PFSK-1 (cell line): ENCODE results near the gene BRPF3.

Experiments
- FOXP2 ChIP-seq: optimal IDR thresholded peaks from 2 replicates; pipeline ENCODE3; 2011; ENCODE audit warnings: borderline replicate concordance, control low read depth, inconsistent platforms; ENCODE audit not compliant: insufficient read depth; ENCODE audit errors: extremely low read length, extremely low read depth
- POLR2AphosphoS5 ChIP-seq: IDR thresholded peaks from 2 replicates; pipeline ENCODE4 v1.6.1; 2012; ENCODE audit warnings: low read depth, mild to moderate bottlenecking, control low read depth, low read length, moderate library complexity
- REST ChIP-seq, 2 experiments: IDR thresholded peaks; 2 replicates each; pipeline versions ENCODE4 v1.6.1 to v1.8.0; 2011 to 2012; ENCODE audit warnings: low read depth in 2 of 2, low read length in 2 of 2, control low read depth in 1 of 2, inconsistent platforms in 1 of 2, mild to moderate bottlenecking in 1 of 2, moderate library complexity in 1 of 2; ENCODE audit not compliant: insufficient read depth in 1 of 2
- SIN3A ChIP-seq: IDR thresholded peaks from 2 replicates; pipeline ENCODE4 v1.6.1; 2012; ENCODE audit warnings: mild to moderate bottlenecking, low read length, moderate library complexity, borderline replicate concordance; ENCODE audit not compliant: insufficient read depth

DNA sequence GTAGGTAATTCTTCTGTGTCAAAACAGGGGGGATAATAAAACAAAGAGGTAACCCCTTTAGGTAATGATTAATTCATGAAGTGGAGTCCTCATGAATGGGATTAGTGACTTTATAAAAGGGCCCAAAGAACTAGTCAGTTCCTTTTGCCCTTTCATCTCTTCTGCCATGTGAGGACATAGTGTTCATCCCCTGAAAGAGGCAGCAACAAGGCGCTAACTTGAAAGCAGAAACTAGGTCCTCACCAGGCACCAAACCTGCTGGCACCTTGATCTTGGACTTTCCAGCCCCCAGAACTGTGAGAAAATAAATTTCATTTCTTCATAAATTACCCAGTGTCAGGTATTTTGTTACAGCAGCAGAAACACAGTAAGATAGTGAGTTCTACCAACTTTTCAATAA, 16.4 kb upstream of the BRPF3 start:
- TF ChIP-seq POLR2AphosphoS5 (no peak), FOXP2 (no peak), REST (IDR thresholded peaks at IDR 0.05; ENCODE audit: insufficient read depth in 1 of 2, low read depth in 2 of 2, low read length in 2 of 2) (no peak), SIN3A (no peak)
